Glutamatergic neuron (in vitro differentiated cells): ENCODE data around the gene STOX2. TPM values are rescaled to one million over a fixed set of nuclear protein-coding genes. Genes with fewer than 3 reads are reported as not detected.

Source experiments
- DNase-seq: peaks from one replicate; pipeline ENCODE4 v3.0.0; 2022
- H3K27ac Mint-ChIP-seq: one replicate; pipeline ENCODE4 v1.8.0; 2020; ENCODE audit warnings: mild to moderate bottlenecking, mixed read lengths, inconsistent platforms; ENCODE audit not compliant: unreplicated experiment
- H3K27me3 Mint-ChIP-seq: one replicate; pipeline ENCODE4 v1.8.0; 2020; ENCODE audit warnings: mild to moderate bottlenecking, moderate library complexity, mixed read lengths, inconsistent platforms; ENCODE audit not compliant: unreplicated experiment
- H3K36me3 Mint-ChIP-seq: one replicate; pipeline ENCODE4 v1.8.0; 2020; ENCODE audit warnings: mild to moderate bottlenecking, mixed read lengths, inconsistent platforms; ENCODE audit not compliant: unreplicated experiment
- H3K4me1 Mint-ChIP-seq: one replicate; pipeline ENCODE4 v1.8.0; 2020; ENCODE audit warnings: mild to moderate bottlenecking, low read depth, mixed read lengths, inconsistent platforms; ENCODE audit not compliant: unreplicated experiment
- H3K4me3 Mint-ChIP-seq: one replicate; pipeline ENCODE4 v1.8.0; 2020; ENCODE audit warnings: mild to moderate bottlenecking, mixed read lengths, inconsistent platforms; ENCODE audit not compliant: unreplicated experiment
- H3K9me3 Mint-ChIP-seq: one replicate; pipeline ENCODE4 v1.8.0; 2020; ENCODE audit warnings: mild to moderate bottlenecking, moderate library complexity, mixed read lengths, inconsistent platforms; ENCODE audit not compliant: unreplicated experiment
- total RNA-seq: library from RNA; stranded (reverse); fragmentation: NEBNext Ultra II Directional; extraction: Animal tissue kit (Norgen Biotek cat#: 25700); gene quantifications from one replicate; pipeline ENCODE4 v1.2.1, GENCODE V29; 2021; ENCODE audit not compliant: unreplicated experiment
- TF ChIP-seq, protein P1 (sequence below): fragments of 200-600 bp; sonication (generic); IDR thresholded peaks from one replicate; pipeline ENCODE4 v1.5.0; 2021; ENCODE audit not compliant: partially characterized antibody, unreplicated experiment

Gene STOX2
- total RNA-seq, 1 donor from 2014 or later = 26.7 TPM

DNA sequence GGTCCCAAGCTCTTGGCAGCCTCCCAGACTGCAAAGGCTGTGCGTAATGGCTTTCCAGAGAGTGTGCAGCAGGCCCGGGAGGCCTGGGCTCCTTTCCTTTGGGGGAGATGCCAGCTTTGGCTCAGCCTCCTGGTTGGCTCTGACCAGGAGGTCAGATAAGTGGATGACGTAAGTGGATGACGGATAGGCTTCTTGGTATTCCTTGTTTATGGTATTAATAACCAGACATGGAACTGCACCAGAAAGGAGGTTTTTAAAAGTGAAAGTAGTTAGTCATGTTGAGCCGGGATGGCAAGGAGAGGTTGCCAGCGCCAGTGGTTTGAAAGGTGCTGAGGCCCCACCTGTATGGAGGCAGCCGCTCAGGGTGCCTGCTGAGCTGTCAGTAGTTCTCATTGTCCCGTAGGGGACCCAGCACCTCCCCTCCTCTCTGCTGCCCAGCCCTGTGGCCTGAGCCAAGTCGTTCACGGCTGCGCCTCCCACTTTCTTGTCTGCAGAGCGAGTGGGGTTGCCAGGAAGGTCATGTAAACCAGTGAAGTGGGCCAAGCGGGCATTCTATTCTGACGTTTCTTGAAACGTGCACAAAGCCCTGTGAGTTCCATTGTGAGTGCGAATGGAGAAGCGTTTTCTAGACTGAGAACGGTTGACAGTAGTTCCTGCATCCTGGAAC, 28.7 kb upstream of the STOX2 start:
- Mint-ChIP-seq H3K27me3 (no peaks in the 10 kb centered on the region), H3K4me3 (no peak overlapping the region), H3K4me1 (peaks cover 6% of the 10 kb centered on the region), H3K27ac (no peak overlapping the region), H3K9me3 (no peaks in the 10 kb centered on the region), H3K36me3 (no peaks in the 10 kb centered on the region)
- TF ChIP-seq, protein P1, sequence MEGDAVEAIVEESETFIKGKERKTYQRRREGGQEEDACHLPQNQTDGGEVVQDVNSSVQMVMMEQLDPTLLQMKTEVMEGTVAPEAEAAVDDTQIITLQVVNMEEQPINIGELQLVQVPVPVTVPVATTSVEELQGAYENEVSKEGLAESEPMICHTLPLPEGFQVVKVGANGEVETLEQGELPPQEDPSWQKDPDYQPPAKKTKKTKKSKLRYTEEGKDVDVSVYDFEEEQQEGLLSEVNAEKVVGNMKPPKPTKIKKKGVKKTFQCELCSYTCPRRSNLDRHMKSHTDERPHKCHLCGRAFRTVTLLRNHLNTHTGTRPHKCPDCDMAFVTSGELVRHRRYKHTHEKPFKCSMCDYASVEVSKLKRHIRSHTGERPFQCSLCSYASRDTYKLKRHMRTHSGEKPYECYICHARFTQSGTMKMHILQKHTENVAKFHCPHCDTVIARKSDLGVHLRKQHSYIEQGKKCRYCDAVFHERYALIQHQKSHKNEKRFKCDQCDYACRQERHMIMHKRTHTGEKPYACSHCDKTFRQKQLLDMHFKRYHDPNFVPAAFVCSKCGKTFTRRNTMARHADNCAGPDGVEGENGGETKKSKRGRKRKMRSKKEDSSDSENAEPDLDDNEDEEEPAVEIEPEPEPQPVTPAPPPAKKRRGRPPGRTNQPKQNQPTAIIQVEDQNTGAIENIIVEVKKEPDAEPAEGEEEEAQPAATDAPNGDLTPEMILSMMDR = no peak
- DNase-seq = no peak

DNA sequence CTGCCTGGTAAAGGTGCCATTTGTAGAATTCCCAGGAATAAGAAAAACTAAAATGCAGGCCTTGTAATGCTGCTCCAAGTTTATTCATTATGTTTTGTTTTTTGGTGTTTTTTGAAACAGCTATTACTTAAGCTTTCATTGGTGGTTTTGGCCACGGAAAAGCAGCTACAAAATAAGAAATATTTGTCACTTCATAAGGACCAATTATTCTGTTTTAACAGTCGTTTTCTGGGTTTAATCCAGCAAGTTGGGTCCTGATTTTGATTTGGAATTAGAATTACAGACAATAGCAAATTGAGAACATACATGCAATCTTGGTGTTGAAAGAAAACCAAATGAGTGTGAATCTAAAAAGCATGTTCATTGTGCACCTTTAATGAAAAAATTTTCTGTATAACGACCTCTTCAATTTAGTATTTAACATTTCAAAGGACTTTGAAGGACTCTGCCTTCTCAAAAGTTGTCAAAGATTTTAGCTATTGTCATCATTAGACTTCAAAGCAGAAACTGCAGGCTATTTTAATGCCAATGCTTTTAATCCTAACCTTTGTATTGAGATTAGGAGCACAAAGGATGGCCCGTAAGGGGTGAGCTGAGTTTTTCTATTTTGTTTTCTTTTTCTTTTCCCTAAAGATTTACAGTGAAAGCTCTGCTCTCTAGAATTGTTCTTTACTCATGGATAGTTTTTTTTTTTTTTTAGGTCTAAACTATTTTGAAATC, 26.7 kb upstream of the STOX2 start:
- DNase-seq = no peak
- no peak overlapping the region for H3K27ac Mint-ChIP-seq
- no peaks in the 10 kb centered on the region for H3K36me3 Mint-ChIP-seq
- no peak overlapping the region for H3K4me3 Mint-ChIP-seq
- no peaks in the 10 kb centered on the region for H3K27me3 Mint-ChIP-seq
- no peaks in the 10 kb centered on the region for H3K9me3 Mint-ChIP-seq
- TF ChIP-seq, protein P1 = no peak
- H3K4me1 Mint-ChIP-seq = peaks cover 9% of the 10 kb centered on the region

DNA sequence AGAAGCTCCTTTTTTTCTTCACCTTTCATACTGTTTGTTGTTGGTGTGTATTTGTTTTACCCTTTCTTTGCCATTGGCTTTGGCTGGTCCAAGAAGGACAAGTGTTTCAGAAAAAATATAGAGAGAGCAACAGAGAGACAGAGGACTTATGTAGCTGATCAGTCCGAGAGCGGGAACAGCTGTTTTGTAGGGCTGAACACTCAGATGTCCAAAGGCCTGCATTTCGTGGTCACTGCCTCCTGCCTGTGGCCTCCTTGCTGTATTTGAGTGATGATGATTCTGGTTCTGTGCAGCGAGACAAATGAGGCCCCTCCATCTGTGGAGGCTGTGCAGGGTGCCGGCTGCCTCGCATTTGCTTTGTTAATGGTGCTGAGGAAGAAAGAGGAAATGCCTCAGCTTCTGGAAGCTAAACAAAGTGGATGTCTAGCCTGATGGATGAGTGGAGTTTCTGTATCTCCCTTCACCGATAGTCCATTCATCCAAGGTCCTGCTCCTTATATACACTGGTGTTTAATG, 19.8 kb upstream of the STOX2 start:
- TF ChIP-seq, protein P1 = no peak
- H3K27ac Mint-ChIP-seq = no peak overlapping the region
- no peak for DNase-seq
- H3K36me3 Mint-ChIP-seq = no peaks in the 10 kb centered on the region
- peaks cover 2% of the 10 kb centered on the region for H3K9me3 Mint-ChIP-seq
- H3K4me1 Mint-ChIP-seq = peaks cover 9% of the 10 kb centered on the region
- H3K4me3 Mint-ChIP-seq = no peak overlapping the region
- H3K27me3 Mint-ChIP-seq = peaks cover 4% of the 10 kb centered on the region

DNA sequence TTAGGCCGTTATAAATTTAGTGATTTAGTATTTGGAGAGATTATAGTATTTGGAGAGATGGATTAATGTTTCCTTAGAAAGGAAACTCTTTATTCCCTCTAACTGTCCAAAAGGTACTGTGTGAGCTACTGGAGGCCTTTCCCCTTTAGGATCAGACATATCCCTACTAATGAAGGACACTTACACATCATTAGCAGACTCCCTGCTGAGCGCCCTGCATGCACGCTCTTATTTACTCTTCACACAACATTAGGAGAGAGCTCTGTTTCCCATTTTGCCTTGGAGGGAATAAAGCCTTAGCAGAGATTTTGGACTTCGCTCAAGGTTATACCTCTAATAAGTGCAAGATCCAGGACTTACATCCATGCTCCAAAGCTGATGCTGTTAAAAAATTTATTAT, 17.8 kb upstream of the STOX2 start:
- Mint-ChIP-seq H3K4me1 (no peaks in the 10 kb centered on the region), H3K27ac (no peak overlapping the region), H3K27me3 (peaks cover 4% of the 10 kb centered on the region), H3K4me3 (no peak overlapping the region), H3K36me3 (no peaks in the 10 kb centered on the region), H3K9me3 (peaks cover 2% of the 10 kb centered on the region)
- TF ChIP-seq, protein P1 = no peak
- DNase-seq = no peak

DNA sequence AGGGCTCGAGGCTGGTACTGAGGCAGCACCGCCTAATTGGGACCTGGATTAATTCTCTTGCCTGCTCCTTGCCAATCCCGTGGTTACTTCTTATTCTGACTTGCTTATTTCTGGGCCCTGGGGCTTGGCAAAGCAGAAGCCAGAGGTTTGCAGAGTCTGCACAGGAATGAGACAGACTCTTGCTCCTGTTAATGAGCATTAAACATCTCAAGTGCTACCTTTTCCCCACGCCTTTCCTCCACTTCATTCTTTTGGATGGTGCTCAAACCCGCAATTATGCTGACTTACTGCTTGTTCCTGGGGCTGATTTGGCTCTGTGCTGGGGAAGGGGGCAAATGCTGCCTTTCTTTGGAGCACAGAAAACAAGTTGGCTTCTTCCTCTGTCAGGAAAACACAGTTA, 16.5 kb upstream of the STOX2 start:
- peaks cover 4% of the 10 kb centered on the region for H3K36me3 Mint-ChIP-seq
- H3K27me3 Mint-ChIP-seq = peaks cover 4% of the 10 kb centered on the region
- no peaks in the 10 kb centered on the region for H3K4me1 Mint-ChIP-seq
- peaks cover 2% of the 10 kb centered on the region for H3K9me3 Mint-ChIP-seq
- H3K4me3 Mint-ChIP-seq = no peak overlapping the region
- no peak overlapping the region for H3K27ac Mint-ChIP-seq
- no peak for DNase-seq
- TF ChIP-seq, protein P1 = no peak
